Activated T-cell treated with anti-CD3 and anti-CD28 coated beads for 1 hour (primary cell): ENCODE measurements around the gene LCLAT1.
A peak's percentile ranks its signal among the peaks of the same experiment; 100 is the strongest.

ENCODE experiments used
- DNase-seq: peaks from one replicate; pipeline ENCODE4 v3.0.0-alpha.2; 2020; ENCODE audit warnings: low read depth

LCLAT1 gene

GRCh38 chr2:30447149-30448045 is at the start of gene LCLAT1:
Gene LCLAT1, plus strand, starts transcription at chr2:30447246. Its CDS starts 78,345 bp downstream, at chr2:30525591.
- DNase-seq = peak; percentile 75

GRCh38 chr2:30398084-30398873 is 48.8 kb upstream of the LCLAT1 start:
- no peak for DNase-seq

- DNase-seq = no peak
Observed at GRCh38 chr2:30400151-30400954, 46.7 kb upstream of the LCLAT1 start.

- no peak for DNase-seq
Observed at GRCh38 chr2:30402441-30403182, 44.4 kb upstream of the LCLAT1 start.

- no peak for DNase-seq
Observed at GRCh38 chr2:30403592-30404312, 43.3 kb upstream of the LCLAT1 start.

GRCh38 chr2:30404319-30405259 is 42.5 kb upstream of the LCLAT1 start:
- DNase-seq = no peak

GRCh38 chr2:30405260-30405605 is 41.8 kb upstream of the LCLAT1 start:
- DNase-seq = no peak

GRCh38 chr2:30406853-30407252 is 40.2 kb upstream of the LCLAT1 start:
- no peak for DNase-seq

GRCh38 chr2:30408961-30409387 is 38.1 kb upstream of the LCLAT1 start:
- no peak for DNase-seq

GRCh38 chr2:30410217-30410616 is 36.8 kb upstream of the LCLAT1 start:
- DNase-seq = no peak

GRCh38 chr2:30412047-30412683 is 34.9 kb upstream of the LCLAT1 start:
- no peak for DNase-seq

GRCh38 chr2:30412684-30413570 is 34.1 kb upstream of the LCLAT1 start:
- DNase-seq = no peak

GRCh38 chr2:30414961-30415360 is 32.1 kb upstream of the LCLAT1 start:
- DNase-seq = no peak

- no peak for DNase-seq
Observed at GRCh38 chr2:30417253-30417652, 29.8 kb upstream of the LCLAT1 start.

- DNase-seq = no peak
Observed at GRCh38 chr2:30421026-30421603, 25.9 kb upstream of the LCLAT1 start.

GRCh38 chr2:30421604-30422443 is 25.2 kb upstream of the LCLAT1 start:
- no peak for DNase-seq
